ENCODE results near the gene SIGLEC10.
"Not testable (repeated sequence)": the region's sequence is repeated elsewhere in the genome, so short reads cannot be mapped to it uniquely, and the experiment has no call there.

Gene SIGLEC10

GRCh38 chr19:51434456-51434855 lies 17.0 kb upstream of the SIGLEC10 start:
- no peak for DNase-seq

- no peak for DNase-seq
Measured at GRCh38 chr19:51433043-51433442, 15.6 kb upstream of the SIGLEC10 start.

- no peak for DNase-seq
Measured at GRCh38 chr19:51431124-51431523, 13.7 kb upstream of the SIGLEC10 start.

- DNase-seq: no peak
Measured at GRCh38 chr19:51430221-51430620, 12.8 kb upstream of the SIGLEC10 start.

- no peak for DNase-seq
Measured at GRCh38 chr19:51427201-51427600, 9.8 kb upstream of the SIGLEC10 start.

GRCh38 chr19:51422053-51422448 lies 4.6 kb upstream of the SIGLEC10 start:
- DNase-seq: peak; percentile 91

- no peak for DNase-seq
Measured at GRCh38 chr19:51421229-51422052, 4.0 kb upstream of the SIGLEC10 start.

GRCh38 chr19:51420511-51420910 lies 3.1 kb upstream of the SIGLEC10 start:
- not testable (repeated sequence) for DNase-seq

GRCh38 chr19:51418707-51419106 lies 1.3 kb upstream of the SIGLEC10 start:
- no peak for DNase-seq

GRCh38 chr19:51417810-51418157 lies 342 bp upstream of the SIGLEC10 start:
- DNase-seq: no peak

- not testable (repeated sequence) for DNase-seq
Measured at GRCh38 chr19:51416422-51416821, 1.0 kb downstream of the SIGLEC10 start.

GRCh38 chr19:51415187-51415586 lies 2.3 kb downstream of the SIGLEC10 start:
- DNase-seq: no peak

GRCh38 chr19:51410950-51411748 lies 6.3 kb downstream of the SIGLEC10 start:
- DNase-seq: no peak

- peak; percentile 60 for DNase-seq
Measured at GRCh38 chr19:51407511-51408131, 9.8 kb downstream of the SIGLEC10 start.

GRCh38 chr19:51402117-51402516 lies 15.3 kb downstream of the SIGLEC10 start:
- no peak for DNase-seq

GRCh38 chr19:51399936-51400335 lies 17.5 kb downstream of the SIGLEC10 start:
- not testable (repeated sequence) for DNase-seq

- no peak for DNase-seq
Measured at GRCh38 chr19:51399231-51399630, 18.2 kb downstream of the SIGLEC10 start.

- DNase-seq: peak; percentile 41
Measured at GRCh38 chr19:51398096-51398704, 19.2 kb downstream of the SIGLEC10 start.

- not testable (repeated sequence) for DNase-seq
Measured at GRCh38 chr19:51397453-51397852, 20.0 kb downstream of the SIGLEC10 start.

- no peak for DNase-seq
Measured at GRCh38 chr19:51396175-51396574, 21.3 kb downstream of the SIGLEC10 start.

- DNase-seq: peak; percentile 98
Measured at GRCh38 chr19:51394050-51394836, 23.2 kb downstream of the SIGLEC10 start.

- no peak for DNase-seq
Measured at GRCh38 chr19:51392701-51393100, 24.7 kb downstream of the SIGLEC10 start.

All from RPMI8226 (cell line).